Mononuclear cell (primary cell): ENCODE results near the gene PNPLA3. TPM values are rescaled to one million over a fixed set of nuclear protein-coding genes. Genes with fewer than 3 reads are reported as not detected.

ENCODE experiments used
- H3K27me3 ChIP-seq: 2 replicates; pipeline ENCODE4 v1.6.0; 2011; ENCODE audit warnings: low read length, control low read depth; ENCODE audit not compliant: insufficient read depth
- H3K4me1 ChIP-seq: 2 replicates; pipeline ENCODE4 v1.5.1; 2011; ENCODE audit warnings: mild to moderate bottlenecking, low read length, control low read depth; ENCODE audit not compliant: insufficient read depth
- H3K4me3 ChIP-seq: 2 replicates; pipeline ENCODE4 v1.5.1; 2011; ENCODE audit warnings: mild to moderate bottlenecking, low read length, moderate library complexity
- H3K9me3 ChIP-seq: 2 replicates; pipeline ENCODE4 v1.5.1; 2011; ENCODE audit warnings: low read depth, mild to moderate bottlenecking, control low read depth, low read length
- total RNA-seq: library from RNA; depleted of rRNA; stranded (reverse); fragments of >200 nt; gene quantifications from one replicate; pipeline ENCODE4 v1.2.3, GENCODE V29; 2012

The PNPLA3 gene
- total RNA-seq, result not detected

- H3K4me3 ChIP-seq, result peak within 1 kb of the TSS; percentile 27
Measured at GRCh38 chr22:43923631-43924464, at the start of gene PNPLA3. Gene PNPLA3, plus strand, starts transcription at chr22:43923805. Its CDS starts 107 bp downstream, at chr22:43923912.

DNA sequence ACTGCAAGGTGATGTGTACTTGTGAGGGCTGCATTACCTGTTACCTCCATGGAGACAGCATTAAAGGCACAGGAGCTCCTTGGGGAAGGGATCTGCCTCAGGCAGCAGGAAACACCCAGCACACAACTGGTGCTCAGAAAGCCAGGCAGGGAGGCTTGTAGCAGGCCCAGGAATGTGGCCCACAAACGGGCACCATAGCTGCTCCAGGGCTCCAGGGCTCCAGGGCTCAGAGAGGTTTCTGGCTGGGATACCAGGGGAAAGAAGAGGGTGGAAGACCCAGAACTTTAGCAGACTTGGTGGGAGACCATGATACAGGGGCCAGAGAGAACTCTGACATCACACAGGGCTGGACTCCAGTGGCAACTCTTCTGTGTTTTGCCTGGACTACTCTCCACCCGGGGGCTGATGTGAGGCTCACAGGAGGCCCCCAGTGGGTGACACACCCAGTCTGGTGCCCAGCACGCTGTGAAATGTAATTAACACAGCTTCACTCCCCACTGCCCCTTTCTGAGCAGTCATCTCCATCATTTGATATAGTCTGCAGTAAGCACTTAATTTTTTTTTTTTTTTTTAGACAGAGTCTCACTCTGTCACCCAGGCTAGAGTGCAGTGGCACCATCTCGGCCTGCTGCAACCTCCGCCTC lies 46.6 kb upstream of the PNPLA3 start:
- Histone ChIP-seq H3K9me3 (no peaks in the 10 kb centered on the region), H3K4me1 (no peaks in the 10 kb centered on the region), H3K27me3 (no peaks in the 10 kb centered on the region)

More at GRCh38 chr22:43923631-43924464, at the start of gene PNPLA3:
- Histone ChIP-seq H3K9me3 (no peaks in the 10 kb centered on the region), H3K27me3 (peaks cover 14% of the 10 kb centered on the region), H3K4me1 (peaks cover 13% of the 10 kb centered on the region)

DNA sequence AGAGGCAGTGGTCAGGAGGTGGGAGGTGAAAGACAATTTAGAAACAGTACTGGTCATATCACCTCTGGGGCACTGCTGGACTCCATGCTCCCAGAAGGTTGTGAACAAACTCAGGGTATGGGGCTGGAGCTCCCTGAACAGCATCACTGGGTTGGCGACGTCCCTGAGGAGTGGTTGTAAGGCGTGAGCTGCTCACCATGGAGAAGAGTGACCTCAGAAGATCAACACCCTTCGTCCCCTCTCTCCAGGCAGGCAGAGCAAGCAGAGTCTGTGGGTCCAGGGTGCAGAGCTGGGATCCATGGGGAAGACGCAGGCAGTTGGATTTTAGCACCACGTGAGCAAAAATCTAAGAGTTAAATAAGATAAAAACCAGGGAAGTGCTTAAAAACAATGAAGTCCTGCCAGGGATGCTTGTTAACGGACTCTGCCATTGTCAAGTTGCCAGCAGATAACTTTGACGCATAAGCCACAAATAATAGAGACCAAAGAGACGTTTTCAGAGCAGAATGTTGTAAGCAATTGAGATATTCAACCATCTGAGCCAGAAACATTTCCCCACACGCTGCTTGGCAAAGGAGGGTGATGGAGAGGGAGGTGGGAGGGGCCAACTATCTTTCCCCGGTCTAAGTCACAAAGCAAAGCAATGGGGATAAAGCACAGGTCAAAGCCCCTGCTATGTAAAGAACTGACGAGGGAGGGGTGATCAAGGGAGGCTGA lies 45.4 kb upstream of the PNPLA3 start:
- Histone ChIP-seq H3K9me3 (no peaks in the 10 kb centered on the region), H3K27me3 (no peaks in the 10 kb centered on the region), H3K4me1 (no peaks in the 10 kb centered on the region), H3K4me3 (no peak overlapping the region)

More for the DNA sequence above, 46.6 kb upstream of the PNPLA3 start:
- no peak overlapping the region for H3K4me3 ChIP-seq

DNA sequence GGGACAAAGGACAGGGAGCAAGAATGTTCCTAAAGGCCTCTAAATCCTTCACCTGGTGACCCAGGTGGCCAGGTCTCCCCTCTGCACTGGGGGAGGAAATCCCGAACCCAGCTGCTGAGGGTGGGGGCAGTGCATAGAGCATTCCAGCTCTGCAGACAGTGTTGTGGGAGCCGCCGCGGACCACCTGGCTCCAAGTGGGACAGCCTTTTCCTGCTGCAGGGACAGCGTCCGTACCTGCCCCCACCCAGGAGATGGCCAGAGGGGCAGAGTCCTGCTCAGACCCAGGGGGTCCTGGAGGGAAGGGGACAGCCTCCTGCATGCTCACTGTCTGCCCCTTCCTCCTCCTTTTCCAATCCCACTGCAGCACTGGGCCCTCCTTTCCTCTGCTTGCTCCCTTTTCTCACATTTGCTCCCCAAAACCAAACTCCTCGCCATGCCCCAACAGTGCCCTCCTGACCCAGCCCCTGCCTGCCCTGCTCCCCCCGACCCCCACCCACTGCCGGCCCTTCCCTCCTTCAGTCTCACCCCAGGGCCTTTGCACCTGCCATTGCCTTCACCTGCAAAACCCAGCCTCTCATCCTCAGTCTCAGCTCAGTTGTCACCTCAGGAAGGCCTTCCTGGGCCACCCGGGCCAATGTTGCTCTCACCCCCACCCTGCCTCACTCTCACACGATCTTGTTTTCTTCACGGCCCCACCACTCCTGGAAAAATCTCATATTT lies 44.6 kb upstream of the PNPLA3 start:
- H3K4me3 ChIP-seq, result no peak overlapping the region

GRCh38 chr22:43879901-43880540 lies 43.6 kb upstream of the PNPLA3 start:
- H3K27me3 ChIP-seq, result no peaks in the 10 kb centered on the region
- no peak overlapping the region for H3K4me3 ChIP-seq

More for the DNA sequence above, 44.6 kb upstream of the PNPLA3 start:
- Histone ChIP-seq H3K9me3 (no peaks in the 10 kb centered on the region), H3K4me1 (no peaks in the 10 kb centered on the region), H3K27me3 (no peaks in the 10 kb centered on the region)

DNA sequence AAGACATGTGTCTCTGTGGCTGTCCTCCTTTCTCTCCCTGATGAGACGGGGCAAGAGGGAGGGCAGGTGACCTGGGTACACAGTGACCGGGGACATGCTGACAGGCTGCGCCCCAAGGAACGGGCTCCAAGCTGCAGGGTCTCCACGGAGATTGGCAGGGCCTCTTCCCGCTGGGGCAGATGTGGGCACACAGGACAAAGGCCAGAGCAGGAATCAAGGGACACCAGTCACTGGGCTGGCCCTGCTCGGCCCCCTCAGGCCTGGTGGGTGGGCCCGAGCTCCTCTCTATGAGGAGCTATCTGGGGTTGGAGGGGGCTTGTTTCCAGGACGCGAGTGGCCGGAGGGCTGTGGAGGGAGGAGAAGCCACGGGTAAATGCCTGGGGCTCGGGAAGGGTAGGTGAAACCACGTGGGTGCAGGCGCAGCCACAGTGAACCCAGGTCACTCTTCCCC lies 43.0 kb upstream of the PNPLA3 start:
- no peak overlapping the region for H3K4me3 ChIP-seq
- no peaks in the 10 kb centered on the region for H3K27me3 ChIP-seq
- no peaks in the 10 kb centered on the region for H3K9me3 ChIP-seq
- no peaks in the 10 kb centered on the region for H3K4me1 ChIP-seq

More at GRCh38 chr22:43879901-43880540, 43.6 kb upstream of the PNPLA3 start:
- Histone ChIP-seq H3K9me3 (no peaks in the 10 kb centered on the region), H3K4me1 (no peaks in the 10 kb centered on the region)

DNA sequence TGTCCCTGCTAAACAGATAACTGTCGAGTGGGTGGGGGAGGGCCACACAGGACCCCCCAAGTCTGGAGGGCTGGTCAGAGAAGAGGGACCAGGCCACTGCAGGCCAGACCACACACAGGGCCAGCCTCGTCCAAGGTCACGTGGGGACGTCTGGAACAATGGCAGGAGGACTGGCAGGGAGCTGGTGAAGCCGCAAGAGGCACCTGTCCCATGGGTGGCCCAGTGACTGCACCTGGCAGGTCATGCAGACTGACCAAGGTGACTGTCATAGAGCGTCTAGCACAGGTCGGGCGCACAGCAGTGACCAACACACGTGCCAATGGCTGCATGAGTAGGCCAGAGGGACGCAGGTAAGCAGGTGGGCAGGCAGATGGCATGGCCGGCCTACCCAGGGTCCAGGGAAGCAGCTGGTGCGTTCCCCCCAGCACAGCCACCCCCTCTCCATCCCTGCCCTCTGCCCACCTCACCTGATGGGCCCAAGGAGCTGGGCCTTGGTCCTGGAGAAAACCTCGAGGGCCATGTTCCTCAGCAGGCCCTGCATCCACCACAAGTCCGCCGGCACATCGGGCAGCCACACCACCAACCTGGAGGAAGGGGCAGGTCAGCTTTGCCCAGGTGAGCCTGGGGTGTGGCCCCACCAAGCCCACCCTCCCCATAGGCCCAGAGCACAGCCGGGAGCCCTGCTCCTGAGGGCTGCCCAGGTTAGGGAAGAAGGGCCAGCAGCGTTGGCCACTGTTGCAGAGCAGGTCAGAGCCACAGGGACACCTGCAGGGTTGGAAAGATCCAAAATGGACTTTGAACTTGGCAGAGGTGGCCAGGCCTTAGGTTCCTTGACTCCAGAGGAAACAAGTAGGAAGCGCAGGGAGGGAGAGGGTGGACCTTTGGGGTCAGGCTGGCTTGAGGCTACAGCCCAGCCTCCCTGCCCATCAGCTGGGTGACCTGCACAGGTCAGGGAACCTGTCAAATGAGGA lies 42.2 kb upstream of the PNPLA3 start:
- Histone ChIP-seq H3K9me3 (no peaks in the 10 kb centered on the region), H3K27me3 (no peaks in the 10 kb centered on the region), H3K4me1 (no peaks in the 10 kb centered on the region), H3K4me3 (no peak overlapping the region)

GRCh38 chr22:43882122-43882767 lies 41.4 kb upstream of the PNPLA3 start:
- Histone ChIP-seq H3K4me1 (no peaks in the 10 kb centered on the region), H3K4me3 (no peak overlapping the region), H3K9me3 (no peaks in the 10 kb centered on the region), H3K27me3 (no peaks in the 10 kb centered on the region)

- H3K4me1 ChIP-seq, result no peaks in the 10 kb centered on the region
- H3K27me3 ChIP-seq, result no peaks in the 10 kb centered on the region
- no peaks in the 10 kb centered on the region for H3K9me3 ChIP-seq
- H3K4me3 ChIP-seq, result no peak overlapping the region
Measured at GRCh38 chr22:43883012-43883661, 40.5 kb upstream of the PNPLA3 start.

GRCh38 chr22:43883719-43884415 lies 39.7 kb upstream of the PNPLA3 start:
- no peaks in the 10 kb centered on the region for H3K4me1 ChIP-seq
- no peak overlapping the region for H3K4me3 ChIP-seq
- no peaks in the 10 kb centered on the region for H3K9me3 ChIP-seq
- H3K27me3 ChIP-seq, result no peaks in the 10 kb centered on the region

DNA sequence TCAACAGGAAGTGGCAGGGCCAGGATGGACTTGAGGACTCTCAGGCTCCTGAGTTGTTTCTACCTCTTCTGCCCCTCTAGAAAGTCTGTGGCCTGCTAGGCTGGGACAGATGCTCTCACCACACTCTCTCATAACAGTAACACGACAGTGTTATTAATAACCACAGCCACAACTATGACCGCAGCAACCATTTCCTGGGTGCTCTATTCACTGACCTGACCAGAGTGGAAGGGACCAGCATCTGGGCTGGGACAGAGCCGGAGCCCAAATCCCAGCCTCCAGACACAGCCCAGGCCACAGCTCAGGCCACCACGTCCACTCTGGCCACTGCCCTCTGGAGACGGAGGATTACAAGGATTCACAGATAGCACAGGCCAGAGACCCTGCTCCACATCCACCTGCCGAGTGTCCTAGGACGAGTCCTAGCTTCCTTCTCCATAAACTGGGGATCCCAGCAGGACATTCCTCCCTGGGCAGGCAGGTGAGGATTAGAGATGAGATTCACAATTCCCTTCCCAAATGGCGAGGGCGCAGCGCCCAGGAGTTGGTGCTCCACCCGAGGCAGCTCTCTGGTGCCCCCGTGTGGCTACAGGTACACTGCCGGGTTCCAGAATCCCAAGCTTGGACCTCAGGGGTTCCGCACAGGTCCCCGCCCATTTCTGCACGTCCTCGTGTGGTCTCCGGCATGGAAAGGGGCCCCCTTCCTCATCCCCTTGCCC lies 38.8 kb upstream of the PNPLA3 start:
- no peaks in the 10 kb centered on the region for H3K9me3 ChIP-seq
- no peaks in the 10 kb centered on the region for H3K4me1 ChIP-seq
- H3K27me3 ChIP-seq, result no peaks in the 10 kb centered on the region
- no peak overlapping the region for H3K4me3 ChIP-seq

- H3K9me3 ChIP-seq, result no peaks in the 10 kb centered on the region
- H3K4me1 ChIP-seq, result no peaks in the 10 kb centered on the region
- H3K4me3 ChIP-seq, result no peak overlapping the region
- peaks cover under 1% of the 10 kb centered on the region for H3K27me3 ChIP-seq
Measured at GRCh38 chr22:43885319-43885671, 38.3 kb upstream of the PNPLA3 start.
